Kidney (tissue), 14 donors: ENCODE measurements around the gene CMTM2. TPM values are rescaled to one million over a fixed set of nuclear protein-coding genes. Genes with fewer than 3 reads are reported as not detected.

Experiments used
- DNase-seq, 5 donors: peaks; one replicate each; pipeline ENCODE4 v3.0.0-alpha.2; 2013 to 2020
- FAIRE-seq: peaks from 2 replicates; lab custom pipeline; 2012; peaks lifted over from hg19 to GRCh38; lab: Jason Lieb, UNC
- H3K27ac ChIP-seq, 2 donors: one replicate each; pipeline ENCODE4 v1.7.0; 2013; ENCODE audit warnings: low read depth in 2 of 2, low read length in 2 of 2, inconsistent platforms in 1 of 2
- H3K27me3 ChIP-seq: one replicate; pipeline ENCODE4 v1.7.1; 2013; ENCODE audit warnings: low read length, inconsistent platforms; ENCODE audit not compliant: control insufficient read depth, insufficient read depth
- H3K36me3 ChIP-seq, 3 donors: one replicate each; pipeline versions ENCODE4 v1.7.0 to v1.7.1; 2013; ENCODE audit warnings: low read length in 3 of 3, control low read depth in 1 of 3, inconsistent platforms in 1 of 3; ENCODE audit not compliant: insufficient read depth in 3 of 3, control insufficient read depth in 2 of 3
- H3K4me1 ChIP-seq, 3 donors: one replicate each; pipeline versions ENCODE4 v1.7.0 to v1.7.1; 2013; ENCODE audit warnings: low read length in 3 of 3, inconsistent platforms in 1 of 3, low read depth in 1 of 3; ENCODE audit not compliant: control insufficient read depth in 2 of 3, insufficient read depth in 2 of 3
- H3K4me3 ChIP-seq, 3 donors: one replicate each; pipeline versions ENCODE4 v1.7.0 to v1.8.1; 2013; ENCODE audit warnings: low read length in 3 of 3, control low read depth in 1 of 3, inconsistent platforms in 1 of 3
- H3K9ac ChIP-seq, 3 donors: one replicate each; pipeline versions ENCODE4 v1.7.0 to v1.7.1; 2013; ENCODE audit warnings: low read length in 3 of 3, control low read depth in 1 of 3, inconsistent platforms in 1 of 3
- H3K9me3 ChIP-seq, 3 donors: one replicate each; pipeline versions ENCODE4 v1.7.0 to v1.7.1; 2013; ENCODE audit warnings: low read length in 3 of 3, control low read depth in 1 of 3, inconsistent platforms in 1 of 3; ENCODE audit not compliant: control insufficient read depth in 2 of 3, insufficient read depth in 1 of 3
- intact Hi-C: fragments of 100-400 bp; cut with DNase I; formaldehyde crosslinking; loops from one replicate; pipeline ENCODE4 v1.11.1; 2022
- polyA plus RNA-seq: library from polyadenylated mRNA; stranded (reverse); fragments of 350-450 nt; fragmentation: Illumina TruSeq; extraction: RNeasy Lipid Tissue Mini Kit (QIAGEN cat#74804); gene quantifications from one replicate; pipeline ENCODE4 v1.2.3, GENCODE V29; 2014; ENCODE audit warnings: low read depth, low replicate concordance; ENCODE audit not compliant: insufficient read depth
- total RNA-seq: library from RNA; stranded (reverse); fragmentation: NEBNext Ultra II Directional; extraction: Animal tissue kit (Norgen Biotek cat#: 25700); gene quantifications from one replicate; pipeline ENCODE4 v1.2.1, GENCODE V29; 2021
- TF ChIP-seq, protein P1 (sequence below): IDR thresholded peaks from 3 replicates; pipeline ENCODE4 v1.5.1; 2012; ENCODE audit warnings: mild to moderate bottlenecking, moderate library complexity, borderline replicate concordance; ENCODE audit not compliant: insufficient read depth; ENCODE audit errors: extremely low read depth
- donor health status: control.
- donor health status: control.
- donor health status: control.
- donor health status: control.
- donor health status: control.
- donor health status: DM: yes; HTN: yes; CAD: no.
- donor health status: Normal renal cell carcinoma (clear cell type).

Gene CMTM2
- total and polyA plus RNA-seq, 2 donors from 2014 or later: 0.25 TPM; not detected in 1

DNA sequence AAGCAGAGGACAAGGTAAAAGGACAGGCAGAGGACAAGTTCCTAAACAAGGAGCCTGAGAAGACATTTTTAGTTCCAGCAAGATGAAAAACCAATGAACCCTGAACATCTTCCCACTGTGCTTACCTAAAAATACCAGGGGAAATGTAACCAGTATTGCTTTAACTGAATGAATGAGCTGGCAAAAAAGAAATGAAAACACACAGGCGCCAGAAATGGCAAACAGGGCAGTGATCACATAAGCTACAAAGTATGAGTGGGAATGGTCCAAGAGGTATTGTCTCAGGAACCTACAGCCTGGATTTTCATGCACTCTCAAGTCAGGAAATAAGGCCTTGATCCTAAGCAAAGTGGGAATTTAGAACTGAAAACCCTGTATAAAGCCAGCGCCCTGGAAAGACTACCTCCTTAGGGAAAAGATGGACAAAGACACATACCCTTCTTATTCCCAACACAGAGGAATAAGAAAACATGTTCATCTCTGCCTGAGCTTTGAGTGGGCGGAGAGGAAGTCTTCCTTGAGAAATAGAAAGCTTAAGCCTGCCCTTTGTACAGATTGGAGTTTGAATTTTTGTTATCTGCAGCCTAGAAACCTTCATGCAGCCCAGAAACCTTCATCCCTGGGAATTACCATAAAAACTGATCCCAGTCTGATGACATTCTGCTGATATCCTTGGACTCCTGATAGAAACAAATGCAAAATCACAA, 2.1 kb downstream of the CMTM2 start:
- H3K9me3 ChIP-seq: no peaks in the 10 kb centered on the region
- H3K27ac ChIP-seq: no peak overlapping the region
- TF ChIP-seq, protein P1, sequence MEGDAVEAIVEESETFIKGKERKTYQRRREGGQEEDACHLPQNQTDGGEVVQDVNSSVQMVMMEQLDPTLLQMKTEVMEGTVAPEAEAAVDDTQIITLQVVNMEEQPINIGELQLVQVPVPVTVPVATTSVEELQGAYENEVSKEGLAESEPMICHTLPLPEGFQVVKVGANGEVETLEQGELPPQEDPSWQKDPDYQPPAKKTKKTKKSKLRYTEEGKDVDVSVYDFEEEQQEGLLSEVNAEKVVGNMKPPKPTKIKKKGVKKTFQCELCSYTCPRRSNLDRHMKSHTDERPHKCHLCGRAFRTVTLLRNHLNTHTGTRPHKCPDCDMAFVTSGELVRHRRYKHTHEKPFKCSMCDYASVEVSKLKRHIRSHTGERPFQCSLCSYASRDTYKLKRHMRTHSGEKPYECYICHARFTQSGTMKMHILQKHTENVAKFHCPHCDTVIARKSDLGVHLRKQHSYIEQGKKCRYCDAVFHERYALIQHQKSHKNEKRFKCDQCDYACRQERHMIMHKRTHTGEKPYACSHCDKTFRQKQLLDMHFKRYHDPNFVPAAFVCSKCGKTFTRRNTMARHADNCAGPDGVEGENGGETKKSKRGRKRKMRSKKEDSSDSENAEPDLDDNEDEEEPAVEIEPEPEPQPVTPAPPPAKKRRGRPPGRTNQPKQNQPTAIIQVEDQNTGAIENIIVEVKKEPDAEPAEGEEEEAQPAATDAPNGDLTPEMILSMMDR: no peak
- intact Hi-C loops: no loop called here
- no peak overlapping the region for H3K4me3 ChIP-seq
- H3K27me3 ChIP-seq: peaks cover 2% of the 10 kb centered on the region
- H3K9ac ChIP-seq: no peak overlapping the region
- FAIRE-seq (no peak), DNase-seq (no peak)
- H3K36me3 ChIP-seq: no peaks in the 10 kb centered on the region
- H3K4me1 ChIP-seq: peaks cover 7 to 8% (median 7%) of the 10 kb centered on the region in 3 donors

DNA sequence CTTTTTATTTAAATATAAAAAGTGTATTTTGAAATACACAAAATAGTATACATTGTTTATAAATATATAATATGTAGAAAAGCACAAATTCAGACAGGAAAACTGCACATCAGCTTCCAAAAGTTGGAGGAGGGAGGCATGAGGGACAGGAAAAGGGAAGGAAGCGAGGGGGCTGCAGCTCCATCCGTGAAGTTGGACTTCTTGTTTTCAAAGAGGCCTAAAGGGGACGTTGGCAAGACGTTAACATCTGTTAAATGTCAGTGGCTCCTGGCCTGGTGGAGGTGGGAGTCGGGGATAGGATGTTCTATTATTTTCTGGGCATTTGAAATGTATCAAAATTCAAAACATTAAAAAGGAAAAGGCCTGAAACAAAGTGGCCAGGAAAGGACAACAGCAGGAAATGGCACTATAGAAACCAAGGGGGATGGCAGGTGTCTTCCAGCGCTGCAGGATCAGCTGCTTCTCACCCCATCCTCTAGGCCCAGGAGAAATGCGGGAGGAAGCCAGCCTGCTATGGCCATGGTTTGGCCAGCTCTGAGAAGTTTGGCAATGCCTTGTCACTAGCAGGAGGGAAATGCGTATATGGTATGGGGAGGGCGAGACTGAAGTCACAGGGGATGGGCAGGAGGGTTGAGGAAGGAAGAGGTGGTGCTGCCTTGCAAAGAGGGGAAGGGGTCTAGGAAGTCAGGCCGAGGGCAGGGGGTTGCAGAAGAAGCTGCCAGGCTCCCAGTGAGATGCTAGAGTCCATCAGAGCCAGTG, 6.4 kb downstream of the CMTM2 start:
- H3K27ac ChIP-seq: no peak overlapping the region

DNA sequence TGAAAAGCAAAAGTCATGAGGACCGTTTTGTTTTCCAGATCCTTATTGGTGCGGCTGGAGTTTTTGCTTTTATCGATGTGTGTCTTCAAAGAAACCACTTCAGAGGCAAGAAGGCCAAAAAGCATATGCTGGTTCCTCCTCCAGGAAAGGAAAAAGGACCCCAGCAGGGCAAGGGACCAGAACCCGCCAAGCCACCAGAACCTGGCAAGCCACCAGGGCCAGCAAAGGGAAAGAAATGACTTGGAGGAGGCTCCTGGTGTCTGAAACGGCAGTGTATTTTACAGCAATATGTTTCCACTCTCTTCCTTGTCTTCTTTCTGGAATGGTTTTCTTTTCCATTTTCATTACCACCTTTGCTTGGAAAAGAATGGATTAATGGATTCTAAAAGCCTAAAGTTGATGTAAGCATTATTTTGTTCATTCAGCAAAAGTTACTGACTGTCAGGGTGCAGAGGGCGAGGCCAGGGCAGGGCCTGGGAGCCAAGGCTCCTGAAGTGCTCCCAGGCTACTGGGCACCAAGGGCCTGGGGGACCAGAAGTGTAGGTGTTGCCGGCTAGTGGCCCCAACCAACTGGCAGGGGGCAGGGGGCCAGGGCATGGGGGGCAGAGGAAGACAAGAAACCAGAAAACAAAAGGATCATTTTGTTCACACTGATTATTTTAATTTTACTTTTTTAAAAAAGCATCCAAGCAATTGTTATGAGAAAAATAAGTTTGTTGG, 8.8 kb downstream of the CMTM2 start:
- Histone ChIP-seq H3K9ac (no peak overlapping the region), H3K4me1 (no peaks in the 10 kb centered on the region), H3K27me3 (no peaks in the 10 kb centered on the region), H3K4me3 (no peak overlapping the region), H3K9me3 (no peaks in the 10 kb centered on the region), H3K27ac (no peak overlapping the region), H3K36me3 (no peaks in the 10 kb centered on the region)
- intact Hi-C loops: no loop called here
- no peak for DNase-seq
- TF ChIP-seq, protein P1: no peak
- no peak for FAIRE-seq

More for the DNA sequence above, 6.4 kb downstream of the CMTM2 start:
- intact Hi-C loops: no loop called here
- DNase-seq: no peak
- Histone ChIP-seq H3K9ac (no peak overlapping the region), H3K36me3 (no peaks in the 10 kb centered on the region), H3K27me3 (no peaks in the 10 kb centered on the region), H3K4me3 (no peak overlapping the region), H3K4me1 (peaks cover 7 to 8% (median 7%) of the 10 kb centered on the region in 3 donors), H3K9me3 (no peaks in the 10 kb centered on the region)
- TF ChIP-seq, protein P1: no peak
- FAIRE-seq: no peak
